ENCODE results near the gene LSS.
"Not testable (repeated sequence)": the region's sequence is repeated elsewhere in the genome, so short reads cannot be mapped to it uniquely, and the experiment has no call there.

The LSS gene

DNA sequence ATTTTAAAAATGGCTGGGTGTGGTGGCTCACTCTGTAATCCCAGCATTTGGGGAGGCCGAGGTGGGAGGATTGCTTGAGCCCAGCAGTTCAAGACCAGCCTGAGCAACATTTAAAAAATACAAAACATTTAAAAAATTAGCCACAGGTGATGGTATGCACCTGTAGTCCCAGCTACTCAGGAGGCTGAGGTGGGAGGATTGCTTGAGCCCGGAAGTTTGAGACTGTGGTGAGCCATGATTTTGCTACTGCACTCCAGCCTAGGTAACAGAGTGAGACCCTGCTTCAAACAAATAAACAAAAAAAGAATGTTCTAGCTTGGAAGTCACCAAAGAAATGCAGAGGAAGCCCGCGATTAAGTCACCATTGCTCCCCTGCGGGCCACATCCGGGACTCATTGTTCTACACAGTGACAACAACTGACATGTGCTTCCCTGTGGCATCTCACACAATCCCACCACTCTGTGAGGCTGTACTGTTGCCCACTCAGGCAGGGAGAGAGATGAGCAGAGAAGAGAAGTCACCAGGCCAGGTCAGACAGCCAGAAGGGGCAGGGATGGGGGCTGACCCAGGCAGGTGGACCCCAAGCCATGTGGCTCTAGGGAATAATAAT, 25.9 kb downstream of the LSS start:
- DNase-seq = no peak

GRCh38 chr21:46200877-46201803, 27.4 kb downstream of the LSS start:
- DNase-seq = not testable (repeated sequence)

DNA sequence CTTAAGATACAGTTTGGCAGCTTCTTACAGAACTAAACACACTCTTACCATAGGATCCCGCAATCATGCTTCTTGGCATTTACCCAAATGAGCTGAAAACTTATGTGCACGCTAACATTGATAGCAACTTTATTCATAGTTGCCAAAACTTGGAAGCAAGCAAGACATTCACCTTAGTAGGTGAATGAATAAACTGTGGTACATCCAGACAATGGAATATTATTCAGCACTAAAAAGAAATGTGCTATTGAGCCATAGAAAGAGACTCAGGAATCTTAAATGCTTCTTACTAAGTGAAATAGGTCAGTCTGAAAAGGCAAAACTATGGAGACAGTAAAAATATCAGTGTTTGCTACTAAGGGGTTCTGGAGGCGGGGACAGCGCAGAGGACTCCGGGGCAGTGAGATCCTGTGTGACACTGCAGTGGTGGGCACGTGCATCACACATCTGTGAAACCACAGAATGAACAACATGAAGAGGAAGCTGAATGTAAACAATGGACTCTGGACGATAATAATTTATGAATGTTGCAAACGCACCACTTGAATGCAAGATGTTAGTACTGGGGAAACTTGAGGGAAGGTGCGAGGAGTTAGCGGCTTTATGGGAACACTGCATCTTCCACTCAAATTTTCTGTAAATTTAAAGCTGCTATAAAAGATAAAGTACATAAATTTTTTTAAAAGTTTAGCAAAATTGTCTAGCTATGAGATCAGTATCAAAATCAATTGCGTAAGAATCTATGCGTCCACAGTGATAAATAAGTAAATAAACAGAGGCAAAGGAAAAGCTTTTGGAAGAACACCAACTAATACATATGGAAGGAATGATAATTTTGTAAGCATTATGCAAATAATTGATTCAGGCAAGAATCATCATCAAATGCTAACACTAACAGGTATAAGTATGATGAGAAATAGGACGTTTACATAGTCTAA, 28.9 kb downstream of the LSS start:
- no peak for DNase-seq

GRCh38 chr21:46196733-46197132, 31.8 kb downstream of the LSS start:
- DNase-seq = no peak

DNA sequence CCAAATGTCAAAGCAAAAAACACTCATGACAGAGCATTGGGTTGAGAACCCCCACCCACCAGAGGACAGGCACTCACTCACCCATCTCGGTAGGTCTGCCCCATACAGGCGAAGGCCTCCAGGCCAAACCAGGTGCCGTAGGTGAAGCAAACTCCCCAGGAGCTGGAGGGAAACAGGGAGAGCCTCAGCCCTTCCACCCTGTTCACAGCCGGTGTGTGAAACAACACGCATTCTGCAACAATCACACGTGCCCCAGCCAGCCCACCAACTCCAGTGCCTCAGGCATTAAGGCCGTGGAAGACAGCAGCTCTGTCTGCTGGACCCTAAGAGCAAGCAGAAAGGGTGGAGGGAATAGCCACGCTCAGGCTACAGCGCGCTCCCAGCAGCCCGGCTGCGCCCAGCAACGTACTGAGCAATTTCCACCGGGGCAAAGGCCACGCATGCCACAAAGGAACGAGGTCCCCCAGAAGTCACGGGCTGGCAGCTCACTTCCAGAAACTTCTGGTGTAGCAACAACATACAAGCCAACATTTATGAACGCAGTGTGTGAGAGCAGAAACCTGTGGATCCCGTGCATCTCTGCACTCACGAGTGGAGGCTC, 32.9 kb downstream of the LSS start:
- DNase-seq = no peak

- no peak for DNase-seq
These were observed 33.9 kb downstream of the LSS start for GRCh38 chr21:46194374-46195334.

GRCh38 chr21:46193829-46194373, 34.7 kb downstream of the LSS start:
- DNase-seq = no peak

DNA sequence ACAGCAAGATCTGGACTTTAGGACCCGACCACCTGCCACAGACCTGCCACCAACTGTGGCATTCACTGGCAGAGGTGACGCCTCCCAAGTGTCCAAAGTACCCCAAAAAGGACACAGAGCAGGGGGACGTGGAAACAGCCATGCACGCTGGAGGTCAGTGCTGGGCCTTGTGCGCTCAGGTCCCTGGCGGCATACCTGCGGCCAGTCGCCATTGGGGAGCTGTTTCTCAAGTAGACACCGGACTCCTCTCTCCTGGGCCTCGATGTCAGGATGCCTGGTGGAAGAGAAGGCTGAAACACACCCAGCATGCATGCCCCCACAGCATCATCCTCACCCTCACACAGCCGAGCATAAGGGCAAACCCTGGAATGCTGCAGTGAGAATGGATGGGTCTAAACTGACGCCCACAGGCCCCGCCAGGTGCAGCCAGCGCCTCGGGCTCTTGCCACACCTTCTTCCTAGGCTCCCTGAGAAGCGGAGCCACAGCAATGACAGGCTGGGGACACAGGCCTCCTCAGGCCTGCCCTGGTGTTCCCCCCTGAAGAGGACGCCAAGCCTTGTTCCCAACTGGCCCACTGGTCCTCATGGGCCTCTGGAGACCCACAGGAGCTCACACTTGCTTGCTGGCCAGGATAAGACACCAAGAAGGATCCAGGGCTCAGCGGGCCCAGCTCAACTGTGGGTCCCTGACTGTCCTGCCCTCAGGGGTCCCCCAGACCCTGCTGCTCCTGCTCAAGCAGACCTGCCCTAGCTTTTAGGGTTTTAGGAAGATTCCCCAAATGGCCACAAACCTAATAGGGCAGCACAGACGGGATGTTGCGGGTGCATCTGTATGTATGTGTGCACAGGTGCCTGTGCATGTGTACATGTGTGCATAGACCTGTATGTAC, 36.6 kb downstream of the LSS start:
- no peak for DNase-seq

GRCh38 chr21:46191257-46191685, 37.3 kb downstream of the LSS start:
- no peak for DNase-seq

DNA sequence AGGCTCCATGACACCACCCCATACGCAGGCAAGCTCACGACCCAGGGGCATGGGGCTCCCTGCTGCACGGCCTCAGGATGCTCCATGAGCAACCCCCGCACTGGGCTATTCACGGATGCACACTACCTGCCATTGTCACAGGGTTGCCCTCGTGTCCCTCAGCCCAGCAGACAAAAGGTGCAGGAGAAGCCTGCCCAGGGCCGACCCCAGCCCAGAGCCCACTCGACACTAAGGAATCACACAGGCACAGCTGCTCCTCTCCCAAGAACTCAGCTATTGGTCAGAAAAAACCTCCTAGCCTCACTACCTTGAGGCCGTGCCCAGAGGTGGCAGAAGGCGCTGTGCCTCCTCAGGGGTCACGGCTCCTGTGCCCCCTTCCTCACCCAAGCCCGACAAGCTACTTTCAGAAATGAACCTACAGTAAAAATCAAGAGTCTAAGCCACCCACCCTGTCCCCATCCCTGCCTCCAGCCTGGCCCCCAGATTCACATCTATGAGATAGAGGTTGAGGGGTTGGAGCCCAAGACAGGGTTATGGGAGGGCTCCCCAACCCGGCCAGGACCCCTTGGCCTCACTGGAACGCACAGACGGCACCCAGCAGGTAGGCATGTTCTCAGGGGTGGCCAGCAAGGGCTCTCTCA, 38.0 kb downstream of the LSS start:
- no peak for DNase-seq

GRCh38 chr21:46189959-46190490, 38.5 kb downstream of the LSS start:
- DNase-seq = no peak

- DNase-seq = peak; percentile 23
These were observed 39.2 kb downstream of the LSS start for GRCh38 chr21:46189213-46189958.

DNA sequence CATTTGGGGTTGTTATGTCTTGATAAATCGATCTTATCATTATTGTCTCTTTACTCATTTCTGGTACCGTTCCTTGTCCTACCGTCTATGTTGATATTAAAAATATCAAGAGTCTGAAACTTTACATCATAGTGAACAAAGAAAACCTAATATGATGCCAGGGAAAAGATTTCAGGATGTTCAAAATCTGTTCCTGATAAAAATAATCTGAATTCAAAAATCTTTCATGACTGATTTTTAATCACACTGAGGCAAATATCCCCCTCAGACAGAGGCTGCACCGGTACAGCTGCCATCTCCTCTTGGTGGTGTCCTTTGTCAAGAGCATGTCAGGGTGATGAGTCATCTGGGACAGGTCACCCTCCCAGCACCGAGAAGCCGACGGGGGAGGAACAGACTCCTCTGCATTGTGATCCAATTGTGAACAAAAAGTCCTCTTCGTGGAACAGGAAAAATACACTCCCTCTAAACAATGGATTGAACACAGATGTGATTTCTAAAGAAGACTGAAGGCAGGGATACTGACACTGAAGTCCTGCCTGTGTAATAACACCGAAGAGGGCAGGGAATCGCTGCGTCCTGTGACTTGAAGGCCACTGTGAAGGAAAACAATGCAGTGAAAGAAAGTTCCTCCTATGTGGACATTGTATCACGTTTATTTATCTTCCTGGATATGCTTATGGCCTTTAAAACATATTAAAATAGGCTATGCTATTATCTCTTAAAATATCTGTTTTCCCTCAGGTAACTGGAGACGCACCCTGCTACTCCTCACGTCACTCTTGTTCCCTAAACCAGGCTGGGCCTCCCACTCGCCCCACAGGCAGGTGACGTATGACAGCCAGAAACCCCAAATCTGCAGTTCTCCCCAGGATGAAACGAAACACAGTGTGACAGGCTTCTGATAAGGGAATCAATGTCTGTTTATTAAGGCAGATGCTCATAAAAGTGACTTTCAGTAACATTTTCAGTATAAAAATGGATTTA, 40.1 kb downstream of the LSS start:
- DNase-seq = peak; percentile 88

DNA sequence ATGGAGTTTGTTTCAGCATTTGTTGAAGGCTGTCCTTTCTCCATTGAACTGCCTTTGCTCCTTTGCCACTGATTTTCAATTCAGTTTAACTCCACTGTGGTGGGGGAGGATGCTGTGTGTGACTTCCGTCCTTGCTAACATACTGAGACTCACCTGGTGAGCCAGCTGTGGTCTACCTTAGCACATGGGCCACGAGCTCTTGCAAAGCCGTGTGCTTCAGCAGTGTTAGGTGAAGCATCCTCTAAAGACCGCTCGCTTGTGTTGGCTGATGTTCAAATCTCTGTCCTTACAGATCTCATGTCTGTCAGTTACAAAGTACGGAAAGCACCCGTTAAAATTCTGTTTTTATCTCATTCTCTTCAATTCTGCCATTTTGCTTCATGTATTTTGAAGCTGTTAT, 40.8 kb downstream of the LSS start:
- peak; percentile 16 for DNase-seq

DNA sequence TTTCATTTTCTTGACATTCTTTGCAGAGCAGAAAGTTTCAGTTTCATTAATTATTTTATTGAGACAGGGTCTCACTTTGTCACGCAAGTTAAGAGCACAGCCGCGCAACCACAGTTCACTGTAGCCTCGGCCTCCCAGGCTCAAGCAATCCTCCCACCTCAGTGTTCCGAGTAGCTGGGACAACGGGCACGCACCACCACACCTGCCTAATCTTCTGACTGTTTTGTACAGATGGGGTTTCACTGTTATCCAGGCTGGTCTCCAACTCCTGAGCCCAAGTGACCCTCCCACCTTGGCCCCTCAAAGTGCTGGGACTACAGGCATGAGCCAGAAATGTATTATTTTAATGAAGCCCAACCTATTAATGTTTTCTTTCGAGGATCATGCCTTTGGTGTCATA, 41.3 kb downstream of the LSS start:
- no peak for DNase-seq

GRCh38 chr21:46185716-46186115, 42.9 kb downstream of the LSS start:
- no peak for DNase-seq

Measured in DMS53 (cell line).